ENCODE data around the gene PGS1.

GRCh38 chr17:78449983-78450595 is 71.6 kb downstream of the PGS1 start:
- TF ChIP-seq CTCF (IDR thresholded peaks at IDR 0.05) = no peak
- TF ChIP-seq POLR2A (IDR thresholded peaks at IDR 0.05) = no peak
- no peak for TF ChIP-seq EP300 (IDR thresholded peaks at IDR 0.05)

Data from tibial nerve (tissue), 4 donors.